WTC11 (cell line): ENCODE data around the gene GALNT5. TPM values are rescaled to one million over a fixed set of nuclear protein-coding genes. Genes with fewer than 3 reads are reported as not detected.

ENCODE experiments used
- ATAC-seq: fragments of 200-7000 bp; cut with Tn5 transposase; 2 replicates; pipeline ENCODE4 v1.10.0; 2021; ENCODE audit warnings: mild to moderate bottlenecking, moderate library complexity
- CTCF ChIA-PET: fragments of 300-600 bp; sonication (Branson Sonifier 250); formaldehyde crosslinking; loops from one replicate; lab custom pipeline; 2021; ENCODE audit warnings: antibody characterized with exemption; lab: Charles Lee
- POLR2A ChIA-PET: fragments of 350-600 bp; sonication (Branson Sonifier 250); formaldehyde crosslinking; loops from one replicate; lab custom pipeline; 2021; ENCODE audit warnings: antibody characterized with exemption; lab: Charles Lee
- DNase-seq: peaks from one replicate; pipeline ENCODE4 v3.0.0; 2021; ENCODE audit warnings: low spot score
- H3K27ac Mint-ChIP-seq: 2 replicates; pipeline ENCODE4 v1.8.0; 2021; ENCODE audit warnings: mixed read lengths
- H3K27me3 Mint-ChIP-seq: 2 replicates; pipeline ENCODE4 v1.8.0; 2021; ENCODE audit warnings: low read depth, mild to moderate bottlenecking, moderate library complexity, mixed read lengths
- H3K36me3 Mint-ChIP-seq: 2 replicates; pipeline ENCODE4 v1.8.0; 2021; ENCODE audit warnings: mixed read lengths
- H3K4me1 Mint-ChIP-seq: 2 replicates; pipeline ENCODE4 v1.8.0; 2022; ENCODE audit warnings: mixed read lengths
- H3K4me3 Mint-ChIP-seq: 2 replicates; pipeline ENCODE4 v1.8.0; 2021; ENCODE audit warnings: mild to moderate bottlenecking, moderate library complexity, mixed read lengths
- H3K9me3 Mint-ChIP-seq: 2 replicates; pipeline ENCODE4 v1.8.0; 2021; ENCODE audit warnings: mixed read lengths
- EMX1 ChIP-seq: fragments of 250-450 bp; sonication (Bioruptor Pico); IDR thresholded peaks from 2 replicates; pipeline ENCODE4 v1.8.0; 2021; ENCODE audit warnings: mild to moderate bottlenecking
- ESRRA ChIP-seq: sonication (generic); formaldehyde crosslinking; IDR thresholded peaks from 2 replicates; pipeline ENCODE4 v1.8.1; 2022; ENCODE audit warnings: mild to moderate bottlenecking, missing genetic modification reagents, borderline replicate concordance
- GTF2I ChIP-seq: fragments of 250-450 bp; sonication (Bioruptor Pico); conservative IDR thresholded peaks from 2 replicates; pipeline ENCODE4 v1.4.0; 2021; ENCODE audit warnings: mild to moderate bottlenecking
- KAT7 ChIP-seq: sonication (generic); formaldehyde crosslinking; IDR thresholded peaks from 2 replicates; pipeline ENCODE4 v1.8.1; 2023; ENCODE audit warnings: missing genetic modification reagents, mild to moderate bottlenecking, borderline replicate concordance
- MYBL2 ChIP-seq: sonication (generic); formaldehyde crosslinking; IDR thresholded peaks from 2 replicates; pipeline ENCODE4 v1.8.1; 2023; ENCODE audit warnings: mild to moderate bottlenecking, moderate library complexity, missing genetic modification reagents
- NR1H2 ChIP-seq: sonication (generic); formaldehyde crosslinking; IDR thresholded peaks from 2 replicates; pipeline ENCODE4 v1.9.0; 2021; ENCODE audit warnings: mild to moderate bottlenecking, moderate library complexity, missing genetic modification reagents
- RELA ChIP-seq: sonication (generic); formaldehyde crosslinking; IDR thresholded peaks from 2 replicates; pipeline ENCODE4 v1.8.1; 2022; ENCODE audit warnings: missing genetic modification reagents, mild to moderate bottlenecking, borderline replicate concordance
- RORB ChIP-seq: fragments of 250-450 bp; sonication (Bioruptor Pico); IDR thresholded peaks from 2 replicates; pipeline ENCODE4 v1.9.0; 2021; ENCODE audit warnings: mild to moderate bottlenecking
- SMAD4 ChIP-seq: sonication (generic); formaldehyde crosslinking; IDR thresholded peaks from 2 replicates; pipeline ENCODE4 v1.8.0; 2022; ENCODE audit warnings: mild to moderate bottlenecking, missing genetic modification reagents
- SOX15 ChIP-seq: fragments of 250-450 bp; sonication (Bioruptor Pico); IDR thresholded peaks from 2 replicates; pipeline ENCODE4 v1.9.0; 2021; ENCODE audit warnings: mild to moderate bottlenecking
- USF2 ChIP-seq: sonication (generic); formaldehyde crosslinking; IDR thresholded peaks from 2 replicates; pipeline ENCODE4 v1.8.1; 2023; ENCODE audit warnings: mild to moderate bottlenecking, missing genetic modification reagents, moderate library complexity
- ZNF121 ChIP-seq: sonication (generic); formaldehyde crosslinking; IDR thresholded peaks from 2 replicates; pipeline ENCODE4 v1.8.0; 2023; ENCODE audit warnings: missing genetic modification reagents
- ZNF263 ChIP-seq: sonication (generic); formaldehyde crosslinking; IDR thresholded peaks from 2 replicates; pipeline ENCODE4 v1.8.1; 2022; ENCODE audit warnings: low read depth, mild to moderate bottlenecking, moderate library complexity, missing genetic modification reagents
- total RNA-seq: library from RNA; stranded (reverse); gene quantifications from 3 replicates; pipeline ENCODE4 v1.2.3, GENCODE V29; 2021
- TF ChIP-seq, protein P1 (sequence below): sonication (generic); formaldehyde crosslinking; IDR thresholded peaks from 2 replicates; pipeline ENCODE4 v1.8.0; 2022; ENCODE audit warnings: missing genetic modification reagents
- TF ChIP-seq, protein P2 (sequence below): fragments of 250-450 bp; sonication (Bioruptor Pico); IDR thresholded peaks from 2 replicates; pipeline ENCODE4 v1.9.0; 2021; ENCODE audit warnings: mild to moderate bottlenecking, borderline replicate concordance
- TF ChIP-seq, protein P3 (sequence below): sonication (generic); formaldehyde crosslinking; conservative IDR thresholded peaks from 2 replicates; pipeline ENCODE4 v1.8.1; 2022; ENCODE audit warnings: mild to moderate bottlenecking, missing genetic modification reagents
- TF ChIP-seq, protein P4 (sequence below): sonication (generic); formaldehyde crosslinking; IDR thresholded peaks from 2 replicates; pipeline ENCODE4 v1.8.1; 2023; ENCODE audit warnings: mild to moderate bottlenecking, missing genetic modification reagents, borderline replicate concordance
- TF ChIP-seq, protein P5 (sequence below): sonication (generic); formaldehyde crosslinking; IDR thresholded peaks from 2 replicates; pipeline ENCODE4 v1.8.1; 2022; ENCODE audit warnings: low read depth, mild to moderate bottlenecking, moderate library complexity, missing genetic modification reagents, borderline replicate concordance
- TF ChIP-seq, protein P6 (sequence below): fragments of 250-450 bp; sonication (Bioruptor Pico); conservative IDR thresholded peaks from 2 replicates; pipeline ENCODE4 v1.9.0; 2021; ENCODE audit warnings: mild to moderate bottlenecking

Gene GALNT5
- total RNA-seq, 1 experiment from 2014 or later: 0.17 TPM

GRCh38 chr2:157262248-157262647 is 4.7 kb downstream of the GALNT5 start:
- CTCF ChIA-PET: no interaction called here
- Mint-ChIP-seq H3K27ac (no peak overlapping the region), H3K36me3 (no peaks in the 10 kb centered on the region), H3K9me3 (0 out of 2 replicates have a peak, but pooled peaks cover 3% of the 10 kb centered on the region), H3K4me1 (peaks cover 31% of the 10 kb centered on the region), H3K4me3 (no peak overlapping the region), H3K27me3 (no peaks in the 10 kb centered on the region)
- DNase-seq (no peak), ATAC-seq (no peak)
- TF ChIP-seq, protein P1, sequence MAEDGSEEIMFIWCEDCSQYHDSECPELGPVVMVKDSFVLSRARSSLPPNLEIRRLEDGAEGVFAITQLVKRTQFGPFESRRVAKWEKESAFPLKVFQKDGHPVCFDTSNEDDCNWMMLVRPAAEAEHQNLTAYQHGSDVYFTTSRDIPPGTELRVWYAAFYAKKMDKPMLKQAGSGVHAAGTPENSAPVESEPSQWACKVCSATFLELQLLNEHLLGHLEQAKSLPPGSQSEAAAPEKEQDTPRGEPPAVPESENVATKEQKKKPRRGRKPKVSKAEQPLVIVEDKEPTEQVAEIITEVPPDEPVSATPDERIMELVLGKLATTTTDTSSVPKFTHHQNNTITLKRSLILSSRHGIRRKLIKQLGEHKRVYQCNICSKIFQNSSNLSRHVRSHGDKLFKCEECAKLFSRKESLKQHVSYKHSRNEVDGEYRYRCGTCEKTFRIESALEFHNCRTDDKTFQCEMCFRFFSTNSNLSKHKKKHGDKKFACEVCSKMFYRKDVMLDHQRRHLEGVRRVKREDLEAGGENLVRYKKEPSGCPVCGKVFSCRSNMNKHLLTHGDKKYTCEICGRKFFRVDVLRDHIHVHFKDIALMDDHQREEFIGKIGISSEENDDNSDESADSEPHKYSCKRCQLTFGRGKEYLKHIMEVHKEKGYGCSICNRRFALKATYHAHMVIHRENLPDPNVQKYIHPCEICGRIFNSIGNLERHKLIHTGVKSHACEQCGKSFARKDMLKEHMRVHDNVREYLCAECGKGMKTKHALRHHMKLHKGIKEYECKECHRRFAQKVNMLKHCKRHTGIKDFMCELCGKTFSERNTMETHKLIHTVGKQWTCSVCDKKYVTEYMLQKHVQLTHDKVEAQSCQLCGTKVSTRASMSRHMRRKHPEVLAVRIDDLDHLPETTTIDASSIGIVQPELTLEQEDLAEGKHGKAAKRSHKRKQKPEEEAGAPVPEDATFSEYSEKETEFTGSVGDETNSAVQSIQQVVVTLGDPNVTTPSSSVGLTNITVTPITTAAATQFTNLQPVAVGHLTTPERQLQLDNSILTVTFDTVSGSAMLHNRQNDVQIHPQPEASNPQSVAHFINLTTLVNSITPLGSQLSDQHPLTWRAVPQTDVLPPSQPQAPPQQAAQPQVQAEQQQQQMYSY (CRISPR knock-in tag): no peak
- TF ChIP-seq, protein P2, sequence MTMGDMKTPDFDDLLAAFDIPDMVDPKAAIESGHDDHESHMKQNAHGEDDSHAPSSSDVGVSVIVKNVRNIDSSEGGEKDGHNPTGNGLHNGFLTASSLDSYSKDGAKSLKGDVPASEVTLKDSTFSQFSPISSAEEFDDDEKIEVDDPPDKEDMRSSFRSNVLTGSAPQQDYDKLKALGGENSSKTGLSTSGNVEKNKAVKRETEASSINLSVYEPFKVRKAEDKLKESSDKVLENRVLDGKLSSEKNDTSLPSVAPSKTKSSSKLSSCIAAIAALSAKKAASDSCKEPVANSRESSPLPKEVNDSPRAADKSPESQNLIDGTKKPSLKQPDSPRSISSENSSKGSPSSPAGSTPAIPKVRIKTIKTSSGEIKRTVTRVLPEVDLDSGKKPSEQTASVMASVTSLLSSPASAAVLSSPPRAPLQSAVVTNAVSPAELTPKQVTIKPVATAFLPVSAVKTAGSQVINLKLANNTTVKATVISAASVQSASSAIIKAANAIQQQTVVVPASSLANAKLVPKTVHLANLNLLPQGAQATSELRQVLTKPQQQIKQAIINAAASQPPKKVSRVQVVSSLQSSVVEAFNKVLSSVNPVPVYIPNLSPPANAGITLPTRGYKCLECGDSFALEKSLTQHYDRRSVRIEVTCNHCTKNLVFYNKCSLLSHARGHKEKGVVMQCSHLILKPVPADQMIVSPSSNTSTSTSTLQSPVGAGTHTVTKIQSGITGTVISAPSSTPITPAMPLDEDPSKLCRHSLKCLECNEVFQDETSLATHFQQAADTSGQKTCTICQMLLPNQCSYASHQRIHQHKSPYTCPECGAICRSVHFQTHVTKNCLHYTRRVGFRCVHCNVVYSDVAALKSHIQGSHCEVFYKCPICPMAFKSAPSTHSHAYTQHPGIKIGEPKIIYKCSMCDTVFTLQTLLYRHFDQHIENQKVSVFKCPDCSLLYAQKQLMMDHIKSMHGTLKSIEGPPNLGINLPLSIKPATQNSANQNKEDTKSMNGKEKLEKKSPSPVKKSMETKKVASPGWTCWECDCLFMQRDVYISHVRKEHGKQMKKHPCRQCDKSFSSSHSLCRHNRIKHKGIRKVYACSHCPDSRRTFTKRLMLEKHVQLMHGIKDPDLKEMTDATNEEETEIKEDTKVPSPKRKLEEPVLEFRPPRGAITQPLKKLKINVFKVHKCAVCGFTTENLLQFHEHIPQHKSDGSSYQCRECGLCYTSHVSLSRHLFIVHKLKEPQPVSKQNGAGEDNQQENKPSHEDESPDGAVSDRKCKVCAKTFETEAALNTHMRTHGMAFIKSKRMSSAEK: no peak
- no peak for TF ChIP-seq RELA
- TF ChIP-seq, protein P3, sequence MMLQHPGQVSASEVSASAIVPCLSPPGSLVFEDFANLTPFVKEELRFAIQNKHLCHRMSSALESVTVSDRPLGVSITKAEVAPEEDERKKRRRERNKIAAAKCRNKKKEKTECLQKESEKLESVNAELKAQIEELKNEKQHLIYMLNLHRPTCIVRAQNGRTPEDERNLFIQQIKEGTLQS (CRISPR knock-in tag): no peak
- TF ChIP-seq, protein P4, sequence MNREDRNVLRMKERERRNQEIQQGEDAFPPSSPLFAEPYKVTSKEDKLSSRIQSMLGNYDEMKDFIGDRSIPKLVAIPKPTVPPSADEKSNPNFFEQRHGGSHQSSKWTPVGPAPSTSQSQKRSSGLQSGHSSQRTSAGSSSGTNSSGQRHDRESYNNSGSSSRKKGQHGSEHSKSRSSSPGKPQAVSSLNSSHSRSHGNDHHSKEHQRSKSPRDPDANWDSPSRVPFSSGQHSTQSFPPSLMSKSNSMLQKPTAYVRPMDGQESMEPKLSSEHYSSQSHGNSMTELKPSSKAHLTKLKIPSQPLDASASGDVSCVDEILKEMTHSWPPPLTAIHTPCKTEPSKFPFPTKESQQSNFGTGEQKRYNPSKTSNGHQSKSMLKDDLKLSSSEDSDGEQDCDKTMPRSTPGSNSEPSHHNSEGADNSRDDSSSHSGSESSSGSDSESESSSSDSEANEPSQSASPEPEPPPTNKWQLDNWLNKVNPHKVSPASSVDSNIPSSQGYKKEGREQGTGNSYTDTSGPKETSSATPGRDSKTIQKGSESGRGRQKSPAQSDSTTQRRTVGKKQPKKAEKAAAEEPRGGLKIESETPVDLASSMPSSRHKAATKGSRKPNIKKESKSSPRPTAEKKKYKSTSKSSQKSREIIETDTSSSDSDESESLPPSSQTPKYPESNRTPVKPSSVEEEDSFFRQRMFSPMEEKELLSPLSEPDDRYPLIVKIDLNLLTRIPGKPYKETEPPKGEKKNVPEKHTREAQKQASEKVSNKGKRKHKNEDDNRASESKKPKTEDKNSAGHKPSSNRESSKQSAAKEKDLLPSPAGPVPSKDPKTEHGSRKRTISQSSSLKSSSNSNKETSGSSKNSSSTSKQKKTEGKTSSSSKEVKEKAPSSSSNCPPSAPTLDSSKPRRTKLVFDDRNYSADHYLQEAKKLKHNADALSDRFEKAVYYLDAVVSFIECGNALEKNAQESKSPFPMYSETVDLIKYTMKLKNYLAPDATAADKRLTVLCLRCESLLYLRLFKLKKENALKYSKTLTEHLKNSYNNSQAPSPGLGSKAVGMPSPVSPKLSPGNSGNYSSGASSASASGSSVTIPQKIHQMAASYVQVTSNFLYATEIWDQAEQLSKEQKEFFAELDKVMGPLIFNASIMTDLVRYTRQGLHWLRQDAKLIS (CRISPR knock-in tag): no peak
- no peak for TF ChIP-seq ZNF263 (CRISPR knock-in tag)
- TF ChIP-seq, protein P5, sequence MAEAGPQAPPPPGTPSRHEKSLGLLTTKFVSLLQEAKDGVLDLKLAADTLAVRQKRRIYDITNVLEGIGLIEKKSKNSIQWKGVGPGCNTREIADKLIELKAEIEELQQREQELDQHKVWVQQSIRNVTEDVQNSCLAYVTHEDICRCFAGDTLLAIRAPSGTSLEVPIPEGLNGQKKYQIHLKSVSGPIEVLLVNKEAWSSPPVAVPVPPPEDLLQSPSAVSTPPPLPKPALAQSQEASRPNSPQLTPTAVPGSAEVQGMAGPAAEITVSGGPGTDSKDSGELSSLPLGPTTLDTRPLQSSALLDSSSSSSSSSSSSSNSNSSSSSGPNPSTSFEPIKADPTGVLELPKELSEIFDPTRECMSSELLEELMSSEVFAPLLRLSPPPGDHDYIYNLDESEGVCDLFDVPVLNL: no peak
- TF ChIP-seq RORB: no peak
- POLR2A ChIA-PET: no interaction called here

DNA sequence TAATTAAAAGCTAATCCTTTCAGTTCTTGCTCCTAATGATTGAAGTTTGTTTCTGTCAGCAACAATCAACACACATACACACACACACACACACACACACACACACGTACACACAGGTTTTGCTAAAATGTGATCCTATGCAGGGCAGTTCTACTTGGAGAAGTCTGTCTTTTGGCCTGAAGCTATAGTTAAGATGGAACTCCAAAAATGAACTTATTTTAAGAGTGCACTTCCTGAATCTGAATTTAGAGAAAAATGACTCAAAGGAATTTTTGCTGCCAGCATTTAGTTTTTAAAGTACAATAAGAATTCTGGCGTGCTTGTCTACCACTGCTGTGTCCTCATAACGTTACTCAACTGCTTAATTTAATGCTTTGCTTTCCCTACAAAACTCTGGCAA is 6.6 kb downstream of the GALNT5 start:
- POLR2A ChIA-PET: no interaction called here
- TF ChIP-seq USF2 (CRISPR knock-in tag) (no peak), SMAD4 (CRISPR knock-in tag) (no peak), GTF2I (no peak), SOX15 (no peak), NR1H2 (CRISPR knock-in tag) (no peak), ZNF121 (no peak), ESRRA (CRISPR knock-in tag) (no peak), MYBL2 (no peak), KAT7 (CRISPR knock-in tag) (no peak), EMX1 (CRISPR knock-in tag) (no peak)
- TF ChIP-seq, protein P6, sequence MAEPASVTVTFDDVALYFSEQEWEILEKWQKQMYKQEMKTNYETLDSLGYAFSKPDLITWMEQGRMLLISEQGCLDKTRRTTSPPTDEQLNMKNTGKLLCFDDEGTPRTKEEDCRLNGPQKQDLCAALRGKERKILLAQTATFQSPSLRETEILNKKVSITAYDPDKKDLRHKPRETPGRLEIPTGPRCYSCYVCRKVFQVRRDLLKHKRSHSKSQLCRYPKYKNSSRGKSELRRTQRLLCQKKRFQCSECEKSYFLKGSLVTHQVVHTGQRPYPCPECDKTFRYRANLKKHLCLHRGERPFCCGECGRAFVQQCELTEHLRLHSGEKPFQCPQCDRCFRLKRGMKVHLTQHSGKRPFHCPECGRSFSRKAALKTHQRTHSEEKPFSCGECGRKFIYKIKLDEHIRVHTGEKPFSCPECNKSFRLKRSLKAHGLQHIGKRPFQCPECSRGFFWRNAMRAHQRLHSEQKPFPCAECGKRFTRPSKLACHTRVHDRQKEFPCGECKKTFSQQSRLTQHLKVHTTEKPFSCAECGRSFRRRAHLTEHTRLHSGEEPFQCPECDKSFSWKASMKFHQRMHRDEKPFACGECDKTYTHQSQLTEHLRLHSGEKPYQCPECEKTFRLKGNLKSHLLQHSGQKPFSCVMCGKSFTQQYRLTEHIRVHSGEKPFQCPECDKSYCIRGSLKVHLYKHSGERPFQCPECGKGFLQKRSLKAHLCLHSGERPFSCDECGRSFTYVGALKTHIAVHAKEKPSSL (CRISPR knock-in tag): no peak

More for the DNA sequence above, 6.6 kb downstream of the GALNT5 start:
- DNase-seq (no peak), ATAC-seq (no peak)
- H3K27me3 Mint-ChIP-seq: no peaks in the 10 kb centered on the region
- CTCF ChIA-PET: no interaction called here
- H3K27ac Mint-ChIP-seq: no peak overlapping the region
- no peak overlapping the region for H3K4me3 Mint-ChIP-seq
- H3K4me1 Mint-ChIP-seq: peaks cover 19% of the 10 kb centered on the region
- H3K9me3 Mint-ChIP-seq: 0 out of 2 replicates have a peak, but pooled peaks cover 3% of the 10 kb centered on the region
- no peaks in the 10 kb centered on the region for H3K36me3 Mint-ChIP-seq
